Measurements from ENCODE around the gene FAM120A.
A peak's percentile ranks its signal among the peaks of the same experiment; 100 is the strongest.

Gene FAM120A

GRCh38 chr9:93470391-93470790 is 18.9 kb downstream of the FAM120A start:
- no peak for DNase-seq (ENCODE audit: low read depth in 2 of 2)

- DNase-seq (ENCODE audit: low read depth in 2 of 2) = no peak
Observed at GRCh38 chr9:93471124-93471523, 19.6 kb downstream of the FAM120A start.

- DNase-seq (ENCODE audit: low read depth in 2 of 2) = no peak
Observed at GRCh38 chr9:93473411-93473810, 21.9 kb downstream of the FAM120A start.

GRCh38 chr9:93475108-93475507 is 23.6 kb downstream of the FAM120A start:
- no peak for DNase-seq (ENCODE audit: low read depth in 2 of 2)

GRCh38 chr9:93475856-93476255 is 24.4 kb downstream of the FAM120A start:
- DNase-seq (ENCODE audit: low read depth in 2 of 2) = no peak

- DNase-seq (ENCODE audit: low read depth in 2 of 2) = no peak
Observed at GRCh38 chr9:93476924-93477323, 25.4 kb downstream of the FAM120A start.

- DNase-seq (ENCODE audit: low read depth in 2 of 2) = no peak
Observed at GRCh38 chr9:93477397-93477796, 25.9 kb downstream of the FAM120A start.

GRCh38 chr9:93479726-93480125 is 28.2 kb downstream of the FAM120A start:
- peak; percentile 12 to 23 for DNase-seq (ENCODE audit: low read depth in 2 of 2)

GRCh38 chr9:93480262-93480661 is 28.8 kb downstream of the FAM120A start:
- no peak for DNase-seq (ENCODE audit: low read depth in 2 of 2)

- DNase-seq (ENCODE audit: low read depth in 2 of 2) = no peak
Observed at GRCh38 chr9:93480728-93481324, 29.3 kb downstream of the FAM120A start.

GRCh38 chr9:93483497-93483896 is 32.0 kb downstream of the FAM120A start:
- no peak for DNase-seq (ENCODE audit: low read depth in 2 of 2)

- DNase-seq (ENCODE audit: low read depth in 2 of 2) = no peak
Observed at GRCh38 chr9:93486268-93486667, 34.8 kb downstream of the FAM120A start.

- no peak for DNase-seq (ENCODE audit: low read depth in 2 of 2)
Observed at GRCh38 chr9:93488244-93488643, 36.8 kb downstream of the FAM120A start.

GRCh38 chr9:93491593-93492232 is 40.2 kb downstream of the FAM120A start:
- DNase-seq (ENCODE audit: low read depth in 2 of 2) = no peak

- DNase-seq (ENCODE audit: low read depth in 2 of 2) = no peak
Observed at GRCh38 chr9:93492327-93492726, 40.8 kb downstream of the FAM120A start.

GRCh38 chr9:93493949-93494348 is 42.5 kb downstream of the FAM120A start:
- DNase-seq (ENCODE audit: low read depth in 2 of 2) = no peak

GRCh38 chr9:93496285-93496684 is 44.8 kb downstream of the FAM120A start:
- DNase-seq (ENCODE audit: low read depth in 2 of 2) = no peak

- DNase-seq (ENCODE audit: low read depth in 2 of 2) = no peak
Observed at GRCh38 chr9:93500571-93501298, 49.2 kb downstream of the FAM120A start.

GRCh38 chr9:93501406-93501805 is 49.9 kb downstream of the FAM120A start:
- DNase-seq (ENCODE audit: low read depth in 2 of 2) = no peak

GRCh38 chr9:93503381-93503780 is 51.9 kb downstream of the FAM120A start:
- DNase-seq (ENCODE audit: low read depth in 2 of 2) = no peak

- no peak for DNase-seq (ENCODE audit: low read depth in 2 of 2)
Observed at GRCh38 chr9:93505541-93506132, 54.2 kb downstream of the FAM120A start.

GRCh38 chr9:93507768-93508167 is 56.3 kb downstream of the FAM120A start:
- DNase-seq (ENCODE audit: low read depth in 2 of 2) = no peak

GRCh38 chr9:93508207-93508606 is 56.7 kb downstream of the FAM120A start:
- DNase-seq (ENCODE audit: low read depth in 2 of 2) = no peak
